Sigmoid colon (tissue), 7 donors: ENCODE results near the gene PAX1. TPM values are rescaled to one million over a fixed set of nuclear protein-coding genes. Genes with fewer than 3 reads are reported as not detected.

Experiments used
- DNase-seq: peaks from one replicate; pipeline ENCODE4 v3.0.0-alpha.2; 2019
- H3K27ac ChIP-seq, 4 donors: fragments of 200-600 bp; sonication (generic); one replicate each; pipeline ENCODE4 v1.5.1; 2016 to 2019; ENCODE audit warnings: mild to moderate bottlenecking in 1 of 4
- H3K27me3 ChIP-seq, 3 donors: fragments of 200-600 bp; sonication (generic); one replicate each; pipeline ENCODE4 v1.5.1; 2019; ENCODE audit warnings: mild to moderate bottlenecking in 1 of 3
- H3K36me3 ChIP-seq, 4 donors: fragments of 200-600 bp; sonication (generic); one replicate each; pipeline ENCODE4 v1.5.1; 2016 to 2019
- H3K4me1 ChIP-seq, 4 donors: fragments of 200-600 bp; sonication (generic); one replicate each; pipeline ENCODE4 v1.5.1; 2017 to 2019
- H3K4me3 ChIP-seq, 4 donors: fragments of 200-600 bp; sonication (generic); one replicate each; pipeline ENCODE4 v1.5.1; 2017 to 2019; ENCODE audit warnings: mild to moderate bottlenecking in 2 of 4, moderate library complexity in 1 of 4
- H3K9me3 ChIP-seq, 4 donors: fragments of 200-600 bp in 3 of 4; sonication (generic) in 3 of 4; one replicate each; pipeline versions ENCODE4 v1.5.1 to v1.6.1; 2013 to 2019
- EP300 ChIP-seq, 4 donors: sonication (generic); formaldehyde crosslinking; IDR thresholded peaks; one replicate each; pipeline ENCODE4 v1.6.1; 2017; ENCODE audit warnings: antibody characterized with exemption in 4 of 4
- POLR2A ChIP-seq, 2 donors: fragments of 450-650 bp; IDR thresholded peaks; one replicate each; pipeline ENCODE4 v1.6.1; 2016; ENCODE audit warnings: antibody characterized with exemption in 2 of 2, mild to moderate bottlenecking in 2 of 2, moderate library complexity in 2 of 2
- POLR2AphosphoS5 ChIP-seq, 4 donors: sonication (generic); formaldehyde crosslinking; IDR thresholded peaks; one replicate each; pipeline ENCODE4 v1.6.1; 2017; ENCODE audit warnings: antibody characterized with exemption in 4 of 4
- WGBS, 2 donors: extraction: QIAGEN DNeasy Blood & Tissue Kit; methylation state at CpG; one replicate each; pipeline ENCODE4 v1.1.7; 2013; 5-methylcytosine and 5-hydroxymethylcytosine counted together
- intact Hi-C: fragments of 100-400 bp; cut with DNase I; formaldehyde crosslinking; loops from one replicate; pipeline ENCODE4 v1.15.1; 2023
- polyA plus RNA-seq, 3 donors: library from polyadenylated mRNA; stranded (reverse); fragments of 200-250 nt; gene quantifications; one replicate each; pipeline ENCODE4 v1.2.3, GENCODE V29; 2013
- total RNA-seq, 4 donors: library from RNA; depleted of rRNA; stranded (reverse); fragments of >200 nt; gene quantifications; one replicate each; pipeline ENCODE4 v1.1.0, GENCODE V29; 2016
- TF ChIP-seq, protein P1 (sequence below), 4 experiments: fragments of 450-650 bp in 3 of 4; fragments of 200-600 bp in 1 of 4; IDR thresholded peaks; one replicate each; pipeline ENCODE4 v1.5.1; 2016 to 2019; ENCODE audit warnings: antibody characterized with exemption in 4 of 4, mild to moderate bottlenecking in 3 of 4, moderate library complexity in 2 of 4
- donor health status: healthy with polysubstance abuse.
- donor health status: Bipolar disorder and iron deficiency.
- donor health status: healthy.

PAX1 gene
- total and polyA plus RNA-seq, 7 donors: under 0.01 TPM; not detected in 6

DNA sequence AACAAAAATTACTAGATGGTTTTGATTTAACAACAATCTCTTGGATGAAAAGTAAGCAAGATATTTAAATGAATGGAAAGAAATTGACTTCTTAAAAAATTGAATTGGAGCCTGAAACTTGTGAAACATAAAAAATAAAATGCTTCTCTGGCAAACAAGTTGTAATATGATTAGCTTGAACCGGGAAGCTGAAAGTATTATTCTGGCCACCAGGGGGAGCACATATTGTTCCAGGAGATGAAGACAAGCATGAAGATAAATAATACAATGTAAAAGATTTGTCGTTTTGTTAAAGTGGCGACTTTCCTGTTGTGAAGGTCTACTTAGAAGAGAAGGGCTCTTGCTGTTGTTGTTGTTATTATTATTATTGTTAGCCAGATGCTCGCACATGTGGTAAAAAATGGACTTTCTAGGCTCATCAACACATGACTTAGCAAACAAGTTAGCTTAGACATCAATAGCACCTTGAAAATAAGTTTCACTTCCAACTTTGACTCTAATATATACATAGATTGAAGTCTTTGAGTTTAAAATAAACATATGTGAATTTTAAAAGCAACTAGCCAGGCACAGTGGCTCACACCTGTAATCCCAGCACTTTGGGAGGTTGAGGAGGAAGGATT, 14.2 kb downstream of the PAX1 start:
- peak; percentile 82 for DNase-seq

GRCh38 chr20:21725892-21726291, 20.4 kb downstream of the PAX1 start:
- 22 to 49% methylated on average over 2 of the region's 2 CpGs for WGBS, 2 donors
- intact Hi-C loops: no loop called here
- TF ChIP-seq EP300 (IDR thresholded peaks at IDR 0.05): no peak
- TF ChIP-seq, protein P1, sequence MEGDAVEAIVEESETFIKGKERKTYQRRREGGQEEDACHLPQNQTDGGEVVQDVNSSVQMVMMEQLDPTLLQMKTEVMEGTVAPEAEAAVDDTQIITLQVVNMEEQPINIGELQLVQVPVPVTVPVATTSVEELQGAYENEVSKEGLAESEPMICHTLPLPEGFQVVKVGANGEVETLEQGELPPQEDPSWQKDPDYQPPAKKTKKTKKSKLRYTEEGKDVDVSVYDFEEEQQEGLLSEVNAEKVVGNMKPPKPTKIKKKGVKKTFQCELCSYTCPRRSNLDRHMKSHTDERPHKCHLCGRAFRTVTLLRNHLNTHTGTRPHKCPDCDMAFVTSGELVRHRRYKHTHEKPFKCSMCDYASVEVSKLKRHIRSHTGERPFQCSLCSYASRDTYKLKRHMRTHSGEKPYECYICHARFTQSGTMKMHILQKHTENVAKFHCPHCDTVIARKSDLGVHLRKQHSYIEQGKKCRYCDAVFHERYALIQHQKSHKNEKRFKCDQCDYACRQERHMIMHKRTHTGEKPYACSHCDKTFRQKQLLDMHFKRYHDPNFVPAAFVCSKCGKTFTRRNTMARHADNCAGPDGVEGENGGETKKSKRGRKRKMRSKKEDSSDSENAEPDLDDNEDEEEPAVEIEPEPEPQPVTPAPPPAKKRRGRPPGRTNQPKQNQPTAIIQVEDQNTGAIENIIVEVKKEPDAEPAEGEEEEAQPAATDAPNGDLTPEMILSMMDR (IDR thresholded peaks at IDR 0.05): no peak
- TF ChIP-seq POLR2A (IDR thresholded peaks at IDR 0.05): no peak
- no peak for TF ChIP-seq POLR2AphosphoS5 (IDR thresholded peaks at IDR 0.05)

More for the DNA sequence above, 14.2 kb downstream of the PAX1 start:
- TF ChIP-seq, protein P1 (IDR thresholded peaks at IDR 0.05): peak; percentile 41 to 79 (median 60)
- TF ChIP-seq POLR2A (IDR thresholded peaks at IDR 0.05) (no peak), POLR2AphosphoS5 (IDR thresholded peaks at IDR 0.05) (no peak), EP300 (IDR thresholded peaks at IDR 0.05) (no peak)
- H3K4me3 ChIP-seq: no peak overlapping the region
- no peaks in the 10 kb centered on the region for H3K36me3 ChIP-seq
- peaks cover 14 to 40% (median 30%) of the 10 kb centered on the region in 3 donors for H3K27me3 ChIP-seq
- H3K27ac ChIP-seq: no peak overlapping the region
- 4 to 10% methylated on average over 4 of the region's 4 CpGs for WGBS, 2 donors
- intact Hi-C loops: loop anchor here (1.0 to 5.0 kb wide), 3 partner anchors 83 to 593 kb away; no protein-coding TSS in a partner anchor
- peaks cover 0 to 2% (median 0%) of the 10 kb centered on the region in 4 donors for H3K4me1 ChIP-seq
- no peaks in the 10 kb centered on the region for H3K9me3 ChIP-seq

DNA sequence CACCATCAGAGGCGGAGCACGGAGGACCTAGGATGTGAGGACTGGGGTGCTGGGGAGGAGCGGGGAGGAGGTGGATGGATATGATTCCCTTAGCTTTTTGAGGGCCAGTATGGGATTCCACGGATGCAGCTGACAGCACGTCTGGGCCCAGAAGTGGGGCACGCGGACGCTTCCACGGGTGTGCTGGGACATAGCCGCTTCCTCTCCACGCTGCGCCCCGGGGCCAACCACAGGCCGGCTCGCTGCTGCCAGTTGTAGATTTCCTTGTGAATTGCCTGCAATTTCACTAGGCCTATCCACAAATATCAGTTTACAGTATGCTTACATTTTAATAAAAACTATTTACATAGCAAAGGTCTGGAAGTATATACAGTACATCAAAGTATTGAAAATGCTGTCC, 23.9 kb downstream of the PAX1 start:
- peaks cover 0 to 9% (median 0%) of the 10 kb centered on the region in 3 donors for H3K27me3 ChIP-seq
- H3K9me3 ChIP-seq: no peaks in the 10 kb centered on the region
- TF ChIP-seq EP300 (IDR thresholded peaks at IDR 0.05) (no peak), POLR2A (IDR thresholded peaks at IDR 0.05) (no peak), POLR2AphosphoS5 (IDR thresholded peaks at IDR 0.05) (no peak)
- TF ChIP-seq, protein P1 (IDR thresholded peaks at IDR 0.05): no peak
- no peak overlapping the region for H3K27ac ChIP-seq
- intact Hi-C loops: no loop called here
- no peak for DNase-seq
- WGBS, 2 donors: 88 to 91% methylated on average over 15 of the region's 15 CpGs
- H3K36me3 ChIP-seq: no peaks in the 10 kb centered on the region
- H3K4me1 ChIP-seq: no peaks in the 10 kb centered on the region
- H3K4me3 ChIP-seq: no peak overlapping the region

More at GRCh38 chr20:21725892-21726291, 20.4 kb downstream of the PAX1 start:
- no peaks in the 10 kb centered on the region for H3K36me3 ChIP-seq
- H3K4me3 ChIP-seq: no peak overlapping the region
- peaks cover 0 to 9% (median 0%) of the 10 kb centered on the region in 3 donors for H3K27me3 ChIP-seq
- peaks cover 0 to 2% (median 0%) of the 10 kb centered on the region in 4 donors for H3K4me1 ChIP-seq
- no peaks in the 10 kb centered on the region for H3K9me3 ChIP-seq
- DNase-seq: no peak
- H3K27ac ChIP-seq: no peak overlapping the region

- Histone ChIP-seq H3K27ac (no peak overlapping the region), H3K4me1 (no peaks in the 10 kb centered on the region), H3K36me3 (no peaks in the 10 kb centered on the region), H3K27me3 (peaks cover 0 to 5% (median 0%) of the 10 kb centered on the region in 3 donors), H3K9me3 (peaks cover 0 to 4% (median 2%) of the 10 kb centered on the region in 4 donors), H3K4me3 (no peak overlapping the region)
- no peak for TF ChIP-seq POLR2A (IDR thresholded peaks at IDR 0.05)
- no peak for TF ChIP-seq POLR2AphosphoS5 (IDR thresholded peaks at IDR 0.05)
- no peak for TF ChIP-seq EP300 (IDR thresholded peaks at IDR 0.05)
- TF ChIP-seq, protein P1 (IDR thresholded peaks at IDR 0.05): no peak
- DNase-seq: no peak
- WGBS, 2 donors: 85 to 88% methylated on average over 3 of the region's 3 CpGs
- intact Hi-C loops: no loop called here
These were observed 33.7 kb downstream of the PAX1 start for GRCh38 chr20:21739161-21739560.
